HepG2 (cell line): Measurements from ENCODE around the gene PDZD2. TPM values are rescaled to one million over a fixed set of nuclear protein-coding genes. Genes with fewer than 3 reads are reported as not detected.

Experiments used
- ATAC-seq: fragments of 200-7000 bp; cut with Tn5 transposase; 3 replicates; pipeline ENCODE4 v1.9.1; 2020; ENCODE audit warnings: mild to moderate bottlenecking, moderate library complexity
- BruUV-seq: library from RNA; stranded (reverse); fragments of 400-500 nt; replicated peaks from 2 replicates; lab custom pipeline; 2021; lab: Mats Ljungman, UMichigan
- CTCF ChIA-PET: fragments of 300-600 bp; formaldehyde crosslinking; extraction: SDS; loops from one replicate; lab custom pipeline; 2021; ENCODE audit warnings: low total read pairs, inconsistent platforms, low intra/inter-chr PET ratio; lab: Yijun Ruan, JAX
- POLR2A ChIA-PET: fragments of 350-600 bp; sonication (Branson Sonifier 250); formaldehyde crosslinking; loops from one replicate; lab custom pipeline; 2020; ENCODE audit warnings: antibody characterized with exemption, inconsistent platforms; lab: Yijun Ruan, JAX
- DNase-seq: peaks from one replicate; pipeline ENCODE4 v3.0.0-alpha.2; 2015; ENCODE audit warnings: low spot score
- FAIRE-seq: peaks from 3 replicates; lab custom pipeline; 2011; peaks lifted over from hg19 to GRCh38; lab: Jason Lieb, UNC
- H2AFZ ChIP-seq: one replicate; pipeline ENCODE4 v1.6.1; 2011; ENCODE audit warnings: low read length, inconsistent platforms
- H3K27ac ChIP-seq: fragments of 300-600 bp; 3 replicates; pipeline ENCODE4 v1.8.0; 2011; ENCODE audit warnings: mixed run types, mild to moderate bottlenecking, mixed read lengths, low read length, inconsistent platforms; ENCODE audit not compliant: insufficient read depth; ENCODE audit errors: extremely low read length
- H3K27me3 ChIP-seq, 2 experiments: fragments of 200-600 bp in 1 of 2; 2 replicates in 1 of 2; 3 replicates in 1 of 2; pipeline versions ENCODE4 v1.6.0 to v1.8.0; 2011; ENCODE audit warnings: low read length in 2 of 2, mild to moderate bottlenecking in 2 of 2, moderate library complexity in 2 of 2, inconsistent platforms in 1 of 2; ENCODE audit not compliant: insufficient read depth in 2 of 2, control insufficient read depth in 1 of 2
- H3K36me3 ChIP-seq, 2 experiments: fragments of 200-600 bp in 1 of 2; replicated peaks in 1 of 2; 2 replicates in 1 of 2; 3 replicates in 1 of 2; pipeline versions ENCODE4 v1.5.1 to v1.8.0; 2011; ENCODE audit warnings: low read length in 2 of 2, inconsistent platforms in 1 of 2; ENCODE audit not compliant: insufficient read depth in 2 of 2, control insufficient read depth in 1 of 2
- H3K4me1 ChIP-seq: 2 replicates; pipeline ENCODE4 v1.5.1; 2012; ENCODE audit warnings: low read length, inconsistent platforms; ENCODE audit not compliant: insufficient read depth
- H3K4me2 ChIP-seq: 2 replicates; pipeline ENCODE4 v1.6.0; 2011; ENCODE audit warnings: low read depth, low read length, inconsistent platforms
- H3K4me3 ChIP-seq, 3 experiments: fragments of 200-600 bp in 1 of 3; sonication (generic), shearing (Covaris generic) in 1 of 3; replicated peaks in 1 of 3; 2 replicates each; pipeline ENCODE4 v1.5.1; 2011 to 2016; ENCODE audit warnings: low read length in 3 of 3, inconsistent platforms in 2 of 3, low read depth in 2 of 3, mild to moderate bottlenecking in 2 of 3, control low read depth in 1 of 3, mixed read lengths in 1 of 3; ENCODE audit not compliant: insufficient read depth in 1 of 3
- H3K79me2 ChIP-seq: one replicate; pipeline ENCODE4 v1.6.1; 2011; ENCODE audit warnings: low read length, inconsistent platforms; ENCODE audit not compliant: insufficient read depth
- H3K9ac ChIP-seq: 2 replicates; pipeline ENCODE4 v1.6.0; 2011; ENCODE audit warnings: mild to moderate bottlenecking, low read depth, low read length, inconsistent platforms; ENCODE audit not compliant: insufficient read depth
- H3K9me3 ChIP-seq: 2 replicates; pipeline ENCODE4 v1.5.1; 2012; ENCODE audit warnings: mild to moderate bottlenecking, low read length
- H4K20me1 ChIP-seq: 2 replicates; pipeline ENCODE4 v1.6.0; 2011; ENCODE audit warnings: inconsistent platforms, mild to moderate bottlenecking, low read length, moderate library complexity; ENCODE audit not compliant: insufficient read depth
- ARNT2 ChIP-seq: sonication (generic); formaldehyde crosslinking; IDR thresholded peaks from 2 replicates; pipeline ENCODE4 v1.8.0; 2022; ENCODE audit warnings: mild to moderate bottlenecking, low read depth, missing genetic modification reagents, moderate library complexity
- ATF3 ChIP-seq: sonication (generic); formaldehyde crosslinking; IDR thresholded peaks from 2 replicates; pipeline ENCODE4 v1.4.0; 2020; ENCODE audit warnings: missing genetic modification reagents
- ELF1 ChIP-seq: sonication (generic); formaldehyde crosslinking; IDR thresholded peaks from 2 replicates; pipeline ENCODE4 v1.4.0; 2020; ENCODE audit warnings: missing genetic modification reagents
- ETV6 ChIP-seq: sonication (generic); formaldehyde crosslinking; conservative IDR thresholded peaks from 2 replicates; pipeline ENCODE4 v1.4.0; 2020; ENCODE audit warnings: missing genetic modification reagents
- MED13 ChIP-seq: sonication (generic); formaldehyde crosslinking; IDR thresholded peaks from 2 replicates; pipeline ENCODE4 v1.5.0; 2020; ENCODE audit warnings: missing genetic modification reagents
- MYNN ChIP-seq: sonication (generic); formaldehyde crosslinking; IDR thresholded peaks from 2 replicates; pipeline ENCODE4 v1.4.0; 2020; ENCODE audit warnings: mild to moderate bottlenecking, low read depth, missing genetic modification reagents
- PAX8 ChIP-seq: sonication (generic); formaldehyde crosslinking; IDR thresholded peaks from 2 replicates; pipeline ENCODE4 v1.8.0; 2022; ENCODE audit warnings: mild to moderate bottlenecking, missing genetic modification reagents, borderline replicate concordance
- PTBP1 ChIP-seq: fragments of 200-400 bp; formaldehyde crosslinking; IDR thresholded peaks from 2 replicates; pipeline ENCODE4 v1.6.1; 2018; ENCODE audit warnings: low read length, low read depth; ENCODE audit not compliant: poor library complexity, severe bottlenecking
- RBM39 ChIP-seq: fragments of 200-400 bp; formaldehyde crosslinking; IDR thresholded peaks from one replicate; pipeline ENCODE4 v1.6.1; 2018; ENCODE audit warnings: antibody characterized with exemption, mild to moderate bottlenecking, low read depth, low read length; ENCODE audit not compliant: poor library complexity, severe bottlenecking
- SUZ12 ChIP-seq: fragments of 150-350 bp; IDR thresholded peaks from 2 replicates; pipeline ENCODE4 v1.6.1; 2014; ENCODE audit warnings: low read depth, low read length
- THAP9 ChIP-seq: sonication (generic); formaldehyde crosslinking; IDR thresholded peaks from 2 replicates; pipeline ENCODE4; 2020; ENCODE audit warnings: missing genetic modification reagents, mild to moderate bottlenecking, borderline replicate concordance
- ZBTB3 ChIP-seq: sonication (generic); formaldehyde crosslinking; IDR thresholded peaks from 2 replicates; pipeline ENCODE4 v1.4.0; 2020; ENCODE audit warnings: low read depth, mild to moderate bottlenecking, moderate library complexity, missing genetic modification reagents, borderline replicate concordance
- ZFP90 ChIP-seq: sonication (generic); formaldehyde crosslinking; IDR thresholded peaks from 2 replicates; pipeline ENCODE4 v1.8.0; 2022; ENCODE audit warnings: missing genetic modification reagents, mild to moderate bottlenecking, inconsistent platforms, borderline replicate concordance
- ZNF12 ChIP-seq: sonication (generic); formaldehyde crosslinking; IDR thresholded peaks from 2 replicates; pipeline ENCODE4 v1.5.0; 2020; ENCODE audit warnings: missing genetic modification reagents
- ZNF34 ChIP-seq: sonication (generic); formaldehyde crosslinking; IDR thresholded peaks from 2 replicates; pipeline ENCODE4 v1.4.0; 2020; ENCODE audit warnings: mild to moderate bottlenecking, missing genetic modification reagents, borderline replicate concordance
- ZNF343 ChIP-seq: sonication (generic); formaldehyde crosslinking; IDR thresholded peaks from 2 replicates; pipeline ENCODE4 v1.4.0; 2020; ENCODE audit warnings: mild to moderate bottlenecking, missing genetic modification reagents
- ZNF800 ChIP-seq: sonication (generic); formaldehyde crosslinking; IDR thresholded peaks from 2 replicates; pipeline ENCODE4 v1.4.0; 2020; ENCODE audit warnings: missing genetic modification reagents
- WGBS: methylation state at CpG from one replicate; pipeline ENCODE4 v1.1.6; 2017; ENCODE audit warnings: low lambda C conversion rate; 5-methylcytosine and 5-hydroxymethylcytosine counted together
- in situ Hi-C: cut with HindIII; loops from 2 replicates; pipeline ENCODE4 v1.10.0; 2017; ENCODE audit warnings: low pct_unique_long_range_greater_than_20kb; ENCODE audit not compliant: extremely low pct_ligation_motif_present
- intact Hi-C: fragments of 100-400 bp; cut with micrococcal nuclease; formaldehyde crosslinking; loops from one replicate; pipeline ENCODE4 v1.10.0; 2022; ENCODE audit not compliant: unreplicated experiment
- polyA plus RNA-seq, 8 experiments: library from polyadenylated mRNA; depleted of rRNA in 3 of 8; stranded (reverse) in 7 of 8; unstranded in 1 of 8; fragments of >200 nt; fragmentation: Illumina TruSeq in 4 of 8; extraction: Trizol in 4 of 8; gene quantifications; 2 replicates each; pipeline versions ENCODE4 v1.2.1 to v1.2.3, GENCODE V29; 2011 to 2016; ENCODE audit warnings: low read depth in 4 of 8, missing spikeins in 1 of 8, mixed read lengths in 1 of 8; ENCODE audit not compliant: insufficient read depth in 1 of 8
- total RNA-seq, 5 experiments: library from RNA; depleted of rRNA; stranded (reverse); fragments of >200 nt; fragmentation: Illumina TruSeq; extraction: Trizol; gene quantifications; 2 replicates each; pipeline ENCODE4 v1.2.3, GENCODE V29; 2016; ENCODE audit warnings: low read depth in 1 of 5

The PDZD2 gene
- total and polyA plus RNA-seq, 2 of the 13 experiments (the other 11 are each of a cell fraction or from before 2014, with no cell fraction given) = 0.04 TPM; not detected in 1

- TF ChIP-seq ATF3 = no peak
- TF ChIP-seq ZNF34 (CRISPR knock-in tag) = no peak
- TF ChIP-seq ZNF343 (CRISPR knock-in tag) = no peak
- TF ChIP-seq ELF1 (CRISPR knock-in tag) = no peak
- TF ChIP-seq ZFP90 (CRISPR knock-in tag) = no peak
- no peak for TF ChIP-seq THAP9 (CRISPR knock-in tag)
- no peak for TF ChIP-seq RBM39
- TF ChIP-seq ARNT2 (CRISPR knock-in tag) = no peak
- no peak for TF ChIP-seq ZNF12 (CRISPR knock-in tag)
Observed at GRCh38 chr5:31861601-31862000, 222.7 kb downstream of the PDZD2 start (continued).

GRCh38 chr5:31863991-31864411 is 225.1 kb downstream of the PDZD2 start:
- DNase-seq = no peak
- FAIRE-seq = no peak
- no peaks in the 10 kb centered on the region for H3K79me2 ChIP-seq
- H3K36me3 ChIP-seq = no peaks in the 10 kb centered on the region
- H3K4me3 ChIP-seq = no peak overlapping the region
- WGBS = 48% methylated on average over 4 of the region's 4 CpGs
- H2AFZ ChIP-seq = no peak overlapping the region
- POLR2A ChIA-PET = no interaction called here
- TF ChIP-seq MYNN = no peak
- TF ChIP-seq MED13 (CRISPR knock-in tag) = no peak
- no peak for TF ChIP-seq ZBTB3 (CRISPR knock-in tag)
- TF ChIP-seq ZNF800 = no peak
- TF ChIP-seq SUZ12 = no peak
- TF ChIP-seq PTBP1 = no peak
- no peak for TF ChIP-seq ETV6 (CRISPR knock-in tag)
- no peak for TF ChIP-seq ATF3
- no peak for TF ChIP-seq PAX8 (CRISPR knock-in tag)
- TF ChIP-seq, all 625 proteins: peak for 0
- no peak overlapping the region for H3K4me2 ChIP-seq
- no peak overlapping the region for H3K27ac ChIP-seq
- no peak for ATAC-seq
- H4K20me1 ChIP-seq = no peaks in the 10 kb centered on the region
- intact Hi-C loops = no loop called here
- no peaks in the 10 kb centered on the region for H3K4me1 ChIP-seq
- peaks cover 0 to 25% of the 10 kb centered on the region in 2 experiments; a peak in 3 of 5 replicates for H3K27me3 ChIP-seq
- in situ Hi-C loops = no loop called here
- CTCF ChIA-PET = no interaction called here
- no TSS peak for BruUV-seq
- H3K9ac ChIP-seq = no peak overlapping the region
- H3K9me3 ChIP-seq = peaks cover 15% of the 10 kb centered on the region
